Smooth muscle cell (in vitro differentiated cells): ENCODE measurements around the gene PTGIS. TPM values are rescaled to one million over a fixed set of nuclear protein-coding genes. Genes with fewer than 3 reads are reported as not detected.
A peak's percentile ranks its signal among the peaks of the same experiment; 100 is the strongest.

Experiments used
- DNase-seq: peaks from one replicate; lab custom pipeline; 2025; ENCODE audit not compliant: unreplicated experiment; lab: John Stamatoyannopoulos, UW
- H2AFZ ChIP-seq: fragments of 200-600 bp; sonication (generic); 2 replicates; pipeline ENCODE4 v1.6.0; 2016; ENCODE audit warnings: antibody characterized with exemption, low read depth, mild to moderate bottlenecking
- H3F3A ChIP-seq: fragments of 200-600 bp; sonication (generic); 2 replicates; pipeline ENCODE4 v1.6.0; 2017; ENCODE audit warnings: antibody characterized with exemption, low read depth
- H3K27ac ChIP-seq: fragments of 200-600 bp; sonication (generic); 2 replicates; pipeline ENCODE4 v1.5.1; 2016; ENCODE audit warnings: low read depth, mild to moderate bottlenecking
- H3K27me3 ChIP-seq: fragments of 200-600 bp; sonication (generic); 2 replicates; pipeline ENCODE4 v1.6.1; 2016; ENCODE audit warnings: low read depth, mild to moderate bottlenecking
- H3K36me3 ChIP-seq: fragments of 200-600 bp; sonication (generic); 2 replicates; pipeline ENCODE4 v1.5.1; 2016; ENCODE audit warnings: low read depth
- H3K4me1 ChIP-seq: fragments of 200-600 bp; sonication (generic); 2 replicates; pipeline ENCODE4 v1.5.1; 2016; ENCODE audit warnings: low read depth
- H3K4me2 ChIP-seq: fragments of 200-600 bp; sonication (generic); 2 replicates; pipeline ENCODE4 v1.6.0; 2016; ENCODE audit warnings: mild to moderate bottlenecking
- H3K4me3 ChIP-seq: fragments of 200-600 bp; sonication (generic); 2 replicates; pipeline ENCODE4 v1.5.1; 2016; ENCODE audit warnings: mild to moderate bottlenecking
- H3K79me2 ChIP-seq: fragments of 200-600 bp; sonication (generic); 2 replicates; pipeline ENCODE4 v1.6.0; 2016; ENCODE audit warnings: low read depth, mild to moderate bottlenecking
- H3K9ac ChIP-seq: fragments of 200-600 bp; sonication (generic); 2 replicates; pipeline ENCODE4 v1.6.0; 2016; ENCODE audit warnings: low read depth
- H3K9me3 ChIP-seq: fragments of 200-600 bp; sonication (generic); replicated peaks from 2 replicates; pipeline ENCODE4 v1.5.1; 2016; ENCODE audit warnings: low read depth
- H4K20me1 ChIP-seq: fragments of 200-600 bp; sonication (generic); 2 replicates; pipeline ENCODE4 v1.6.0; 2016; ENCODE audit warnings: low read depth
- WGBS: methylation state at CpG from one replicate; pipeline ENCODE4 v1.1.7; 2016; ENCODE audit warnings: low lambda C conversion rate; 5-methylcytosine and 5-hydroxymethylcytosine counted together
- polyA plus RNA-seq: library from polyadenylated mRNA; unstranded; fragments of >200 nt; fragmentation: Nextera tagmentation; extraction: Ambion mirVana; gene quantifications from 2 replicates; pipeline ENCODE4 v1.2.1, GENCODE V29; 2016
- total RNA-seq: library from RNA; depleted of rRNA; stranded (reverse); fragments of >200 nt; gene quantifications from 2 replicates; pipeline ENCODE4 v1.2.3, GENCODE V29; 2014
- TF ChIP-seq, protein P1 (sequence below): fragments of 200-600 bp; sonication (generic); IDR thresholded peaks from 2 replicates; pipeline ENCODE4 v1.5.1; 2017; ENCODE audit warnings: borderline replicate concordance, mild to moderate bottlenecking, antibody characterized with exemption; ENCODE audit not compliant: insufficient read depth, poor library complexity, severe bottlenecking

The PTGIS gene
- total and polyA plus RNA-seq, 2 experiments from 2014 or later: 0.18 to 0.64 TPM

DNA sequence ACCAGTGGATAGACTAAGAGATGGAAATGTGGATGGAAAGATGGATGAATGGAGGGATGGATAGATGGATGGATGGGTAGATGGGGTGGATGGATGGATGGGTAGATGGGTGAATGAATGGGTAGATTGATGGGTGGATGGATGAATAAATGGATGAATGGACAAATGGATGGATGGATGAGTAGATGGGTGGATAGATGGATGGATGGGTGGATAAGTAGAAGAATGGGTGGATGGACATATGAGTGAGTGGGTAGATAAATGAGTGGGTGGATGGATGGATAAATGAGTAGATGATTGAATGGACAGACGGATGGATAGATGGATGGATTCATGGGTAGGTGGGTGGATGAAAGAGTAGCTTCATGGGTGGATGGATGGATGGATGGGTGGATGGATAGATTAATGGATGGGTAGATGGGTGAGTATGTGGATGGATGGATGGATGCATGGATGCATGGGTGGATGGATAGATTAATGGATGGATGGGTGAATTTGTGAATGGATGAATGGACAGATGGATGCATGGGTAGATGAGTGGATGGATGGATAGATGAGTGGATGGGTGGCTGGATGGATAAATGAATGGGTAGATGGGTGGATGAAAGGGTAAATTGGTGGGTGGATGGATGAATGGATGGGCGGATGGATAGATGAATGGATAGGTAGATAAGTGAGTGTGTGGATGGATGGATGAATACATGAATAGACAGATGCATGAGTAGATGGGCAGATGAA, 56.0 kb downstream of the PTGIS start:
- Histone ChIP-seq H3K9me3 (no peaks in the 10 kb centered on the region), H3K4me3 (no peak overlapping the region), H3K4me1 (no peaks in the 10 kb centered on the region), H3K9ac (no peak overlapping the region), H3F3A (no peaks in the 10 kb centered on the region), H3K36me3 (no peaks in the 10 kb centered on the region), H3K27me3 (no peaks in the 10 kb centered on the region), H4K20me1 (no peaks in the 10 kb centered on the region), H3K27ac (no peak overlapping the region), H3K4me2 (no peak overlapping the region), H2AFZ (no peak overlapping the region), H3K79me2 (no peaks in the 10 kb centered on the region)
- 90% methylated on average over 2 of the region's 2 CpGs for WGBS
- TF ChIP-seq, protein P1, sequence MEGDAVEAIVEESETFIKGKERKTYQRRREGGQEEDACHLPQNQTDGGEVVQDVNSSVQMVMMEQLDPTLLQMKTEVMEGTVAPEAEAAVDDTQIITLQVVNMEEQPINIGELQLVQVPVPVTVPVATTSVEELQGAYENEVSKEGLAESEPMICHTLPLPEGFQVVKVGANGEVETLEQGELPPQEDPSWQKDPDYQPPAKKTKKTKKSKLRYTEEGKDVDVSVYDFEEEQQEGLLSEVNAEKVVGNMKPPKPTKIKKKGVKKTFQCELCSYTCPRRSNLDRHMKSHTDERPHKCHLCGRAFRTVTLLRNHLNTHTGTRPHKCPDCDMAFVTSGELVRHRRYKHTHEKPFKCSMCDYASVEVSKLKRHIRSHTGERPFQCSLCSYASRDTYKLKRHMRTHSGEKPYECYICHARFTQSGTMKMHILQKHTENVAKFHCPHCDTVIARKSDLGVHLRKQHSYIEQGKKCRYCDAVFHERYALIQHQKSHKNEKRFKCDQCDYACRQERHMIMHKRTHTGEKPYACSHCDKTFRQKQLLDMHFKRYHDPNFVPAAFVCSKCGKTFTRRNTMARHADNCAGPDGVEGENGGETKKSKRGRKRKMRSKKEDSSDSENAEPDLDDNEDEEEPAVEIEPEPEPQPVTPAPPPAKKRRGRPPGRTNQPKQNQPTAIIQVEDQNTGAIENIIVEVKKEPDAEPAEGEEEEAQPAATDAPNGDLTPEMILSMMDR: no peak
- DNase-seq: no peak

DNA sequence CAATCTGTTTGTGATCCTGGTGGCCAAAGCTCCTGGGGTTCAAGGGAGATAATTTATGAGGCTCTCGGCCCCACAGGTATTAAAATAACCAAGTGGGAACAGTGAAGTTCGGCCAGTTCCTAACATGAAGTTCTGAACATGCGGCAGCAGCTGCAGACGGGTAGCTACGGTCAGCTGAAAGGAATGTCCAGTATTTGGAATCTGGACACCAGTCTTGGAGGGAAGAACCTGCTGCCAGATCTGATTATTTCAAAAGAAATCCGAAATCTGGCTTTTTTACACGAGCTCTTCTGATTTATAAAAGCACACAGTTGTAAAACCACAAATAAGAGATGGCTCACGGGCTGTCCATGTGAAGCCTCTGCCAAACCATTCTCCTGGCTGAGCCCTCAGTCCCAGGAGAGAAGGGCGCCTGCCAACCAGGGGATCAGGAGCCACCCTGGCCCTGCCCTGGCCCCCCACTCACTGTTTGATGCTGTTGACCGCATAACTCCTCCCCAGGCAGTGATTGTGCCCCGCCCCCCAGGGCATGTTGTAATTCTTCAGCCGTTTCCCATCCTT, 57.3 kb downstream of the PTGIS start:
- Histone ChIP-seq H4K20me1 (no peaks in the 10 kb centered on the region), H3K4me3 (no peak overlapping the region), H3K79me2 (no peaks in the 10 kb centered on the region), H3K27ac (no peak overlapping the region), H3K4me1 (peaks cover 5% of the 10 kb centered on the region), H2AFZ (no peak overlapping the region), H3K36me3 (no peaks in the 10 kb centered on the region), H3F3A (no peaks in the 10 kb centered on the region), H3K4me2 (no peak overlapping the region), H3K9me3 (no peaks in the 10 kb centered on the region), H3K27me3 (peaks cover under 1% of the 10 kb centered on the region), H3K9ac (no peak overlapping the region)
- 56% methylated on average over 12 of the region's 12 CpGs for WGBS
- TF ChIP-seq, protein P1: no peak
- no peak for DNase-seq

DNA sequence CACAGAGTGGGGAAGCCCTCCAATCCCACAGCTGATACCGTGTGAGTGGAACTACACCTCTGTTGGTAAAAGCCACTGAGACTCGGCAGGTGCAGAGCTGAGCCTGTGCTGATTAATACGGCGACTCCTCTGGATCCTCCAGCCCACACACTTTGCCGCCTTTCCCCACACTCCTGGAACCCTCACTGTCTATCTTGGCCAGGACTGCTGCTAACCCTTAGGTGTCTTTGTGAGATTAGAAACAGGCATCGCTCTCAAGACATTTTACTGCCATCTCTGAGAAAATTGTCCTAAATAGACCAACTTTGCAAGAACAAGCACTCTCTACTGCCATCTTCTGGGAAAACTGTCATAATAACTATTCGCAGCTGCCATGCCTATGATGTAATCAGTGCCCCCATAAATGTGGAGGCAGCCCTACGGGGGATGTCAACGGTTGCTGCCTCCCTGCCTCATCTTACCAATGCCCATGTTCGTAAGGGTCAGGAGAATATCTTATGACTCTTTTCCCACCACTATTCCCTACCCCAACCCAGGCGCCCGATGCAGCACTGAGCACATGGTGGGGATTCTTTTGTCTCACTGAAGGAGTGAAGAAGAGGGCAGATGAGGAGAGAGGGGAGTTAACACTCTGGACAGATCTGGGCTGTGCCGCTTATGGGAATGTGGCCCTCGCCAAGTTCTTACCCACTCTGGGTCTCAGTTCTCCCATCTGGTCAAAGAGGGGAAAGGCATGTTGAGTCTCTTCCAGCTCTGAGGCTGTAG, 59.3 kb downstream of the PTGIS start:
- peaks cover 10% of the 10 kb centered on the region for H3K4me1 ChIP-seq
- H3K79me2 ChIP-seq: no peaks in the 10 kb centered on the region
- no peaks in the 10 kb centered on the region for H4K20me1 ChIP-seq
- no peak overlapping the region for H2AFZ ChIP-seq
- H3K4me3 ChIP-seq: no peak overlapping the region
- H3K9ac ChIP-seq: no peak overlapping the region
- TF ChIP-seq, protein P1: peak; percentile 53
- peaks cover 5% of the 10 kb centered on the region for H3K27me3 ChIP-seq
- no peak overlapping the region for H3K4me2 ChIP-seq
- no peak for DNase-seq
- WGBS: 70% methylated on average over 14 of the region's 14 CpGs
- no peaks in the 10 kb centered on the region for H3K36me3 ChIP-seq
- no peaks in the 10 kb centered on the region for H3F3A ChIP-seq
- no peaks in the 10 kb centered on the region for H3K9me3 ChIP-seq
- no peak overlapping the region for H3K27ac ChIP-seq
